Measurements from ENCODE around the gene GAS6. TPM values are rescaled to one million over a fixed set of nuclear protein-coding genes. Genes with fewer than 3 reads are reported as not detected.

The GAS6 gene
- total RNA-seq, 1 experiment from 2014 or later = 49.4 TPM

DNA sequence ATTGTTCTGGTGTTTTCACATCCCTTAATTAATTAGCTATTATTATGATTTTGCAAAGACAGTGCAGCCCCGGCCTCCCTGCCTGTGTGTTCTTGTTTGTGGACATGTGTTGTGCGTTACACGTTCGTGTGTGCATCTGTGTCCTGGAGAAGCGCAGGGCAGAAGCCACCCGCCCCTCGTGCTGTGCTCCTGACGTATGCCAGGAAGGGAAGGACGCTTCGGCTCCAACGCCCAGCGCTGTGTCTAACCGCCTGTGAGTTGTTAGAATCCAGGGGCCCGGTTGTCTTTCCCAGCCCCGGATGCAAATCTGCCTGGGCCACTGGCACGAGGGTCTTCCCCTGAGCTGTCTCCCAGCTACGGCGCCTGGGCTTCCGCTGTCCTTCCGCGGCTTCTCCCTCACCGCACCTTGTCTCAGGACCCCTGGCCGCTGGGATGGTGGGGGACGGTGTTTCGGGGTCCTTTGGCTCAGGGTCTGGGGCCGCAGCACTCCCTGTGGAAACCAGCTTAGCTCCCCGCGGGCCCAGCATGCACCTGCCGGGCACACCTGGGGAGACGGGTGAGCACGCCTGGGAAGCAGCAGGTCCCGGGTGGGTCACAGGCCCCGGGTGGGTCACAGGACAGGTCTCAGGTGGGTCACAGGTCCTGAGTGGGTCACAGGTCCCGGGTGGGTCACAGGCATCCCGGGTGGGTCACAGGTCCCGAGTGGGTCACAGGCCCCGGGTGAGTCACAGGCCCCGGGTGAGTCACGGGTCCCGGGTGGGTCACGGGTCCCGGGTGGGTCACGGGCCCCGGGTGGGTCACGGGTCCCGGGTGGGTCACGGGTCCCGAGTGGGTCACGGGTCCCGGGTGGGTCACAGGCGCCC lies 51.5 kb downstream of the GAS6 start:
- intact Hi-C loops (cut with micrococcal nuclease) = no loop called here
- Histone ChIP-seq H4K20me1 (ENCODE audit: insufficient read depth) (no peaks in the 10 kb centered on the region), H3K9me3 (ENCODE audit: control insufficient read depth in 1 of 2, insufficient read depth in 1 of 2, low read depth in 1 of 2, low read length in 2 of 2) (peaks cover 16 to 17% of the 10 kb centered on the region in 2 experiments; a peak in 2 of 4 replicates), H3K4me3 (replicated peaks in 1 of 2; ENCODE audit: low read depth in 1 of 2, low read length in 2 of 2) (no peak overlapping the region), H2AFZ (ENCODE audit: low read depth, low read length, poor library complexity, severe bottlenecking) (no peak overlapping the region), H3K4me1 (ENCODE audit: control insufficient read depth in 1 of 2, insufficient read depth in 2 of 2, low read length in 2 of 2) (peaks cover 9 to 23% of the 10 kb centered on the region in 2 experiments), H3K4me2 (ENCODE audit: low read length) (no peak overlapping the region), H3K9me2 (ENCODE audit: insufficient read depth) (no peaks in the 10 kb centered on the region), H3K36me3 (ENCODE audit: control insufficient read depth in 1 of 2, insufficient read depth in 2 of 2, low read length in 2 of 2) (peaks cover 1 to 5% of the 10 kb centered on the region in 2 experiments; a peak in 1 of 4 replicates), H3K27me3 (ENCODE audit: insufficient read depth, low read length) (no peaks in the 10 kb centered on the region), H3K27ac (ENCODE audit: low read depth, low read length) (no peak overlapping the region), H3K9ac (ENCODE audit: low read length) (no peak overlapping the region), H3K79me2 (ENCODE audit: insufficient read depth, low read length) (peaks cover 18% of the 10 kb centered on the region)
- TF ChIP-seq SIN3A (IDR thresholded peaks at IDR 0.05; ENCODE audit: low read depth) (no peak), SP1 (IDR thresholded peaks at IDR 0.05; ENCODE audit: low read depth) (no peak), CBX3 (IDR thresholded peaks at IDR 0.05; ENCODE audit: low read depth) (no peak), TCF7L2 (IDR thresholded peaks at IDR 0.05; ENCODE audit: borderline replicate concordance, extremely low read depth, insufficient read depth, insufficient read length) (no peak)
- TF ChIP-seq, protein P1, sequence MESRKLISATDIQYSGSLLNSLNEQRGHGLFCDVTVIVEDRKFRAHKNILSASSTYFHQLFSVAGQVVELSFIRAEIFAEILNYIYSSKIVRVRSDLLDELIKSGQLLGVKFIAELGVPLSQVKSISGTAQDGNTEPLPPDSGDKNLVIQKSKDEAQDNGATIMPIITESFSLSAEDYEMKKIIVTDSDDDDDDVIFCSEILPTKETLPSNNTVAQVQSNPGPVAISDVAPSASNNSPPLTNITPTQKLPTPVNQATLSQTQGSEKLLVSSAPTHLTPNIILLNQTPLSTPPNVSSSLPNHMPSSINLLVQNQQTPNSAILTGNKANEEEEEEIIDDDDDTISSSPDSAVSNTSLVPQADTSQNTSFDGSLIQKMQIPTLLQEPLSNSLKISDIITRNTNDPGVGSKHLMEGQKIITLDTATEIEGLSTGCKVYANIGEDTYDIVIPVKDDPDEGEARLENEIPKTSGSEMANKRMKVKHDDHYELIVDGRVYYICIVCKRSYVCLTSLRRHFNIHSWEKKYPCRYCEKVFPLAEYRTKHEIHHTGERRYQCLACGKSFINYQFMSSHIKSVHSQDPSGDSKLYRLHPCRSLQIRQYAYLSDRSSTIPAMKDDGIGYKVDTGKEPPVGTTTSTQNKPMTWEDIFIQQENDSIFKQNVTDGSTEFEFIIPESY (IDR thresholded peaks at IDR 0.05; ENCODE audit: extremely low read depth, insufficient replicate concordance, low read length) = no peak
- no TSS peak for BruUV-seq (replicated peaks)
- ChIA-PET RAD21 (ENCODE audit: low non-redundant PET in 1 of 2, low total read pairs in 2 of 2, uncharacterized antibody in 2 of 2, unreplicated experiment in 2 of 2) (no interaction called here), POLR2A (no interaction called here), CTCF (no interaction called here)
- no peak for DNase-seq (ENCODE audit: low read depth, low spot score)
- ATAC-seq = no peak

Data from HCT116 (cell line).